Airway epithelial cell (primary cell): ENCODE measurements around the gene CTAGE15. TPM values are rescaled to one million over a fixed set of nuclear protein-coding genes. Genes with fewer than 3 reads are reported as not detected.

Source experiments
- total RNA-seq: library from RNA; depleted of rRNA; stranded (reverse); fragments of >200 nt; gene quantifications from 2 replicates; pipeline ENCODE4 v1.2.3, GENCODE V29; 2015

Gene CTAGE15, protein sequence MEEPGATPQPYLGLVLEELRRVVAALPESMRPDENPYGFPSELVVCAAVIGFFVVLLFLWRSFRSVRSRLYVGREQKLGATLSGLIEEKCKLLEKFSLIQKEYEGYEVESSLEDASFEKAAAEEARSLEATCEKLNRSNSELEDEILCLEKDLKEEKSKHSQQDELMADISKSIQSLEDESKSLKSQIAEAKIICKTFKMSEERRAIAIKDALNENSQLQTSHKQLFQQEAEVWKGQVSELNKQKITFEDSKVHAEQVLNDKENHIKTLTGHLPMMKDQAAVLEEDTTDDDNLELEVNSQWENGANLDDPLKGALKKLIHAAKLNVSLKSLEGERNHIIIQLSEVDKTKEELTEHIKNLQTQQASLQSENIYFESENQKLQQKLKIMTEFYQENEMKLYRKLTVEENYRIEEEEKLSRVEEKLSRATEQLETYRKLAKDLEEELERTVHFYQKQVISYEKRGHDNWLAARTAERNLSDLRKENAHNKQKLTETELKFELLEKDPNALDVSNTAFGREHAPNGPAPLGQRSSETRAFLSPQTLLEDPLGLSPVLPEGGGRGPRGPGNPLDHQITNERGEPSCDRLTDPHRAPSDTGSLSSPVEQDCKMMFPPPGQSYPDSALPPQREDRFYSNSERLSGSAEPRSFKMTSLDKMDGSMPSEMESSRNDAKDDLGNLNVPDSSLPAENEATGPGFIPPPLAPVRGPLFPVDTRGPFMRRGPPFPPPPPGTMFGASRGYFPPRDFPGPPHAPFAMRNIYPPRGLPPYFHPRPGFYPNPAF
- 0.51 and 1.6 TPM in 2 replicates for total RNA-seq

DNA sequence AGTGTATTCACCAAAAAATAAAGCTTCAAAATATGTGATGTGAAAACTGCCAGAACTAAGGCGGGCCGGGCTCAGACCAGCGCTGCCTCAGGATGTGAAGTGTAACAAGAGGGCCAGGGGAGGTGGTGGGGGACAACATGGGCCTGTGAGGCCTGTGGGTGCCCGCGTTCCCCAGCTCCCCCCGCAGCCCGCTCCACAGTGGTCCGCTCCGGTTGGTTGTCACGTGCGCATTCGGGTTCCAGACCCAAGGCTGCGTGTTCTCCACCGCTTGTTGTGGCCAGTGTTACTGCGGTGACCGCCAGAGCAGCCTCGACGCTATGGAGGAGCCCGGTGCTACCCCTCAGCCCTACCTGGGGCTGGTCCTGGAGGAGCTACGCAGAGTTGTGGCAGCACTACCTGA lies at the start of gene CTAGE15:
TSS of gene CTAGE15 (plus strand) at position 301 of the 400 bp plus-strand sequence. CDS start at position 318, 17 bp downstream.

DNA sequence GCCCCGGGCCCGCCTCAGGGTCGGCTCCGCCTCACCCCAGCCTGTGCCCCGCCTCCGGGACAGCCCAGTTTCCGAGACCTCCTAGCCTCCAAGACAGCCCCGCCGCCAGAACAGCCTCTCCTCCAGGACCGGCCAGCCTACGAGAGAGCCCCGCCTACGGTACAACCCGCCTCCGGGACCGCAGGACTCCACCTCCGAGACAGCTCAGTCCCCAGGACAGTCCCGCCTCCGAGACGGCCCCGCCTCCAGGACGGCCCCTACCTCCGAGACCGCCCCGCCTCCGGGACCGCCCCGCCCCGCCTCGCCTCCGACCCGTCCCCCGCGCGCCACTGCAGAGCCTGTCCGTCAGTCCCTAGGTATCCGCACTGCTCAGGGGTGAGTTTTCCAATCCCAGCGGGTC lies 49.0 kb downstream of the CTAGE15 start, which contains the start of gene TCAF2:
TSS of gene TCAF2 (plus strand) at position 329 of the 400 bp plus-strand sequence.

Other genes with a start within 250 kb of the CTAGE15 start
- 0.35 and 0.56 TPM in 2 replicates for gene FAM131B, start 209.1 kb upstream of the CTAGE15 start, total RNA-seq
- gene ZYX, start 190.5 kb upstream of the CTAGE15 start, total RNA-seq = 80.0 and 105 TPM in 2 replicates
- 74.0 and 87.5 TPM in 2 replicates for gene EPHA1, start 162.9 kb upstream of the CTAGE15 start, total RNA-seq
- not detected in 2 replicates for gene TAS2R60, start 128.3 kb upstream of the CTAGE15 start, total RNA-seq
- not detected in 2 replicates for gene TAS2R41, start 93.9 kb upstream of the CTAGE15 start, total RNA-seq
- 4.7 and 6.6 TPM in 2 replicates for gene TCAF2, start 49.2 kb downstream of the CTAGE15 start, total RNA-seq
- 0.07 TPM in 1 of 2 replicates, not detected in the other for gene CTAGE6, start 185.9 kb downstream of the CTAGE15 start, total RNA-seq